IMR-90 (cell line): ENCODE results near the gene ASB13. TPM values are rescaled to one million over a fixed set of nuclear protein-coding genes. Genes with fewer than 3 reads are reported as not detected.

Experiments
- ATAC-seq: fragments of 200-7000 bp; cut with Tn5 transposase; 2 replicates; pipeline ENCODE4 v1.9.1; 2020; ENCODE audit warnings: low read depth, mild to moderate bottlenecking, moderate library complexity
- BruUV-seq: library from RNA; stranded (reverse); fragments of 400-500 nt; replicated peaks from 2 replicates; lab custom pipeline; 2021; lab: Mats Ljungman, UMichigan
- CTCF ChIA-PET: fragments of 300-600 bp; formaldehyde crosslinking; extraction: SDS; loops from one replicate; lab custom pipeline; 2021; ENCODE audit warnings: antibody characterized with exemption; lab: Yijun Ruan, JAX
- POLR2A ChIA-PET: fragments of 300-600 bp; sonication (Branson Sonifier 250); formaldehyde crosslinking; loops from one replicate; lab custom pipeline; 2022; ENCODE audit warnings: antibody characterized with exemption; ENCODE audit not compliant: unreplicated experiment; lab: Charles Lee
- DNase-seq: peaks from one replicate; pipeline ENCODE4 v3.0.0; 2013
- H2AFZ ChIP-seq: replicated peaks from 2 replicates; pipeline ENCODE3; 2013; ENCODE audit warnings: low read length, mild to moderate bottlenecking; ENCODE audit not compliant: poor library complexity
- H2AK5ac ChIP-seq: 2 replicates; pipeline ENCODE4 v1.6.1; 2013; ENCODE audit warnings: low read depth, low read length, inconsistent platforms
- H2AK9ac ChIP-seq: replicated peaks from 2 replicates; pipeline ENCODE3; 2013; ENCODE audit warnings: mild to moderate bottlenecking, low read depth, low read length, moderate library complexity; ENCODE audit not compliant: poor library complexity
- H2BK120ac ChIP-seq: 2 replicates; pipeline ENCODE4 v1.6.1; 2013; ENCODE audit warnings: low read depth, low read length, inconsistent platforms
- H2BK15ac ChIP-seq: 3 replicates; pipeline ENCODE4 v1.6.1; 2013; ENCODE audit warnings: low read depth, low read length, inconsistent platforms
- H2BK20ac ChIP-seq: 2 replicates; pipeline ENCODE4 v1.6.1; 2013; ENCODE audit warnings: low read depth, mild to moderate bottlenecking, inconsistent platforms, low read length, moderate library complexity
- H2BK5ac ChIP-seq: 2 replicates; pipeline ENCODE4 v1.6.1; 2013; ENCODE audit warnings: mild to moderate bottlenecking, low read depth, low read length, inconsistent platforms; ENCODE audit not compliant: poor library complexity, severe bottlenecking
- H3K14ac ChIP-seq: replicated peaks from 2 replicates; pipeline ENCODE4 v1.6.1; 2013; ENCODE audit warnings: low read depth, low read length, inconsistent platforms
- H3K18ac ChIP-seq: 2 replicates; pipeline ENCODE4 v1.6.1; 2013; ENCODE audit warnings: low read depth, low read length, control low read depth
- H3K23ac ChIP-seq: 2 replicates; pipeline ENCODE4 v1.6.1; 2013; ENCODE audit warnings: low read depth, low read length, inconsistent platforms
- H3K27ac ChIP-seq: 2 replicates; pipeline ENCODE4 v1.5.1; 2013; ENCODE audit warnings: mild to moderate bottlenecking, control low read depth, low read length; ENCODE audit not compliant: insufficient read depth
- H3K27me3 ChIP-seq: 2 replicates; pipeline ENCODE4 v1.6.1; 2013; ENCODE audit warnings: low read length; ENCODE audit not compliant: control insufficient read depth, insufficient read depth
- H3K36me3 ChIP-seq: 2 replicates; pipeline ENCODE4 v1.6.1; 2013; ENCODE audit warnings: low read length, mixed read lengths; ENCODE audit not compliant: control insufficient read depth, insufficient read depth
- H3K4ac ChIP-seq: 2 replicates; pipeline ENCODE4 v1.6.1; 2013; ENCODE audit warnings: low read depth, low read length, inconsistent platforms
- H3K4me1 ChIP-seq: 2 replicates; pipeline ENCODE4 v1.6.1; 2013; ENCODE audit warnings: low read length, mixed read lengths; ENCODE audit not compliant: control insufficient read depth, insufficient read depth
- H3K4me2 ChIP-seq: 2 replicates; pipeline ENCODE4 v1.6.1; 2013; ENCODE audit warnings: low read depth, mild to moderate bottlenecking, control low read depth, low read length, moderate library complexity
- H3K4me3 ChIP-seq: 2 replicates; pipeline ENCODE4 v1.5.1; 2013; ENCODE audit warnings: low read depth, mild to moderate bottlenecking, control low read depth, low read length, moderate library complexity; ENCODE audit not compliant: insufficient read depth
- H3K56ac ChIP-seq: 2 replicates; pipeline ENCODE4 v1.6.1; 2013; ENCODE audit warnings: low read length, inconsistent platforms; ENCODE audit not compliant: insufficient read depth; ENCODE audit errors: extremely low read depth
- H3K79me1 ChIP-seq, 2 experiments: 2 replicates each; pipeline ENCODE4 v1.6.1; 2013; ENCODE audit warnings: low read length in 2 of 2, inconsistent platforms in 1 of 2, low read depth in 1 of 2
- H3K9ac ChIP-seq: 2 replicates; pipeline ENCODE4 v1.6.1; 2013; ENCODE audit warnings: low read depth, low read length, control low read depth
- H3K9me1 ChIP-seq: 2 replicates; pipeline ENCODE4 v1.6.1; 2013; ENCODE audit warnings: low read length, inconsistent platforms; ENCODE audit not compliant: insufficient read depth
- H3K9me3 ChIP-seq: 2 replicates; pipeline ENCODE4 v1.6.1; 2013; ENCODE audit warnings: low read length; ENCODE audit not compliant: control insufficient read depth, insufficient read depth
- H4K20me1 ChIP-seq: 2 replicates; pipeline ENCODE4 v1.6.1; 2013; ENCODE audit warnings: low read length, inconsistent platforms; ENCODE audit not compliant: insufficient read depth
- H4K5ac ChIP-seq: 2 replicates; pipeline ENCODE4 v1.6.1; 2013; ENCODE audit warnings: mild to moderate bottlenecking, low read depth, low read length, control low read depth
- H4K8ac ChIP-seq, 2 experiments: 2 replicates each; pipeline ENCODE4 v1.6.1; 2013; ENCODE audit warnings: low read depth in 2 of 2, low read length in 2 of 2, control low read depth in 1 of 2, inconsistent platforms in 1 of 2
- H4K91ac ChIP-seq: 2 replicates; pipeline ENCODE4 v1.6.1; 2013; ENCODE audit warnings: low read depth, low read length, inconsistent platforms; ENCODE audit not compliant: insufficient read depth
- BHLHE40 ChIP-seq: fragments of 150-350 bp; IDR thresholded peaks from 2 replicates; pipeline ENCODE4 v1.6.1; 2016; ENCODE audit warnings: mild to moderate bottlenecking, low read depth, low read length
- CEBPB ChIP-seq: IDR thresholded peaks from 2 replicates; pipeline ENCODE4 v1.6.1; 2012; ENCODE audit warnings: low read depth, low read length, improper control_type of control experiment
- NFE2L2 ChIP-seq: fragments of 150-350 bp; IDR thresholded peaks from 2 replicates; pipeline ENCODE4 v1.6.1; 2016; ENCODE audit warnings: low read depth, mild to moderate bottlenecking, low read length
- POLR2A ChIP-seq: IDR thresholded peaks from 2 replicates; pipeline ENCODE4 v1.6.1; 2012; ENCODE audit warnings: mild to moderate bottlenecking, low read depth, low read length
- WGBS, 2 experiments: methylation state at CpG; one replicate each; pipeline versions ENCODE4 v1.1.5 to v1.1.7; 2013; ENCODE audit warnings: missing lambda C conversion rate in 2 of 2; ENCODE audit not compliant: insufficient read length in 1 of 2; ENCODE audit errors: extremely low coverage in 2 of 2; 5-methylcytosine and 5-hydroxymethylcytosine counted together
- dilution Hi-C: fragments of 300-500 bp; cut with HindIII; formaldehyde crosslinking; loops from one replicate; pipeline ENCODE4 v1.14.3; 2018; ENCODE audit warnings: low sequenced_read_pairs; ENCODE audit not compliant: unreplicated experiment
- in situ Hi-C: fragments of 300-500 bp; cut with MboI; formaldehyde crosslinking; loops from 3 replicates; pipeline ENCODE4 v1.14.3; 2019; ENCODE audit warnings: low sequenced_read_pairs, inconsistent platforms, mixed read lengths
- intact Hi-C: fragments of 100-400 bp; cut with micrococcal nuclease; formaldehyde crosslinking; loops from 2 replicates; pipeline ENCODE4 v1.10.0; 2022
- polyA plus RNA-seq, 3 experiments: library from polyadenylated mRNA; depleted of rRNA; stranded (reverse); fragments of >200 nt; gene quantifications; 2 replicates each; pipeline ENCODE4 v1.2.3, GENCODE V29; 2012; ENCODE audit warnings: low replicate concordance in 1 of 3
- total RNA-seq: library from RNA; depleted of rRNA; stranded (reverse); fragments of >200 nt; gene quantifications from 2 replicates; pipeline ENCODE4 v1.2.3, GENCODE V29; 2012
- TF ChIP-seq, protein P1 (sequence below): conservative IDR thresholded peaks from 2 replicates; pipeline ENCODE4 v1.5.1; 2012; ENCODE audit warnings: mild to moderate bottlenecking, low read depth, low read length, improper control_type of control experiment

The ASB13 gene
- total and polyA plus RNA-seq, 2 of the 4 experiments (the other 2 are of a cell fraction), result 4.6 to 6.3 TPM

DNA sequence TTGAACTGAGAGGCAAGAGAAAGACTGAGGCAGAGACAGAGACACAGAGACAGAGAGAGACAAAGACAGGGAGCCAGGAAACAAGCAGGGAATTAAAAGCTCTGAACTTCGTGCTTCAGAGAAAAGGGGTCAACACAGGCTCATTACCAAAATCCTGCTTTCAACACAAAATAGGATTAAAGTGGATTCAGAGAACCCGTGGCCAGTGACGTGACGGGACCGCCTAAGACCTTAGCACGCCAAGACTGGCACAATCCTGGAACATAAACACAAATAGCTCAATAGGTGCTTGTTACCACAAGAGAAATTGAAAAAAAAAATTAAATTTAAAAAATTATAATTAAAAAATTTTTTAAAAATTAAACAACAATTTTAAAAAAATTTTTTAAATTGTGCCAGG, 21.5 kb downstream of the ASB13 start:
- H3K79me1 ChIP-seq, result no peaks in the 10 kb centered on the region
- ChIA-PET POLR2A (no interaction called here), CTCF (interaction anchor here (0.6 to 2.5 kb wide), 2 partner anchors 15 to 619 kb away, joined by 3 to 7 read pairs; no protein-coding TSS in a partner anchor)
- no peaks in the 10 kb centered on the region for H4K20me1 ChIP-seq
- no peak overlapping the region for H3K4me2 ChIP-seq
- no peak overlapping the region for H3K4me3 ChIP-seq
- no peak overlapping the region for H2AK9ac ChIP-seq
- H2BK5ac ChIP-seq, result no peak overlapping the region
- no peak overlapping the region for H4K5ac ChIP-seq
- ATAC-seq (no peak), DNase-seq (no peak)
- dilution Hi-C loops, result no loop called here
- H3K4me1 ChIP-seq, result no peaks in the 10 kb centered on the region
- H2BK120ac ChIP-seq, result no peak overlapping the region
- TF ChIP-seq, protein P1, sequence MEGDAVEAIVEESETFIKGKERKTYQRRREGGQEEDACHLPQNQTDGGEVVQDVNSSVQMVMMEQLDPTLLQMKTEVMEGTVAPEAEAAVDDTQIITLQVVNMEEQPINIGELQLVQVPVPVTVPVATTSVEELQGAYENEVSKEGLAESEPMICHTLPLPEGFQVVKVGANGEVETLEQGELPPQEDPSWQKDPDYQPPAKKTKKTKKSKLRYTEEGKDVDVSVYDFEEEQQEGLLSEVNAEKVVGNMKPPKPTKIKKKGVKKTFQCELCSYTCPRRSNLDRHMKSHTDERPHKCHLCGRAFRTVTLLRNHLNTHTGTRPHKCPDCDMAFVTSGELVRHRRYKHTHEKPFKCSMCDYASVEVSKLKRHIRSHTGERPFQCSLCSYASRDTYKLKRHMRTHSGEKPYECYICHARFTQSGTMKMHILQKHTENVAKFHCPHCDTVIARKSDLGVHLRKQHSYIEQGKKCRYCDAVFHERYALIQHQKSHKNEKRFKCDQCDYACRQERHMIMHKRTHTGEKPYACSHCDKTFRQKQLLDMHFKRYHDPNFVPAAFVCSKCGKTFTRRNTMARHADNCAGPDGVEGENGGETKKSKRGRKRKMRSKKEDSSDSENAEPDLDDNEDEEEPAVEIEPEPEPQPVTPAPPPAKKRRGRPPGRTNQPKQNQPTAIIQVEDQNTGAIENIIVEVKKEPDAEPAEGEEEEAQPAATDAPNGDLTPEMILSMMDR, result no peak
- TF ChIP-seq CEBPB, result no peak
- TF ChIP-seq BHLHE40, result no peak
- TF ChIP-seq POLR2A, result no peak
- no peak for TF ChIP-seq NFE2L2
- H3K56ac ChIP-seq, result no peak overlapping the region
- no peak overlapping the region for H2BK20ac ChIP-seq
- no CpG with 5 or more reads among the region's 6 CpGs for WGBS, 2 experiments
- H2AFZ ChIP-seq, result no peak overlapping the region
- no peaks in the 10 kb centered on the region for H3K27me3 ChIP-seq
- no peak overlapping the region for H2AK5ac ChIP-seq
- H3K9me1 ChIP-seq, result no peaks in the 10 kb centered on the region
- H3K27ac ChIP-seq, result no peak overlapping the region
- in situ Hi-C loops, result no loop called here
- intact Hi-C loops, result no loop called here
- no peak overlapping the region for H3K9ac ChIP-seq
- H3K18ac ChIP-seq, result no peak overlapping the region
- H4K91ac ChIP-seq, result no peak overlapping the region
- no peak overlapping the region for H2BK15ac ChIP-seq
- no peak overlapping the region for H3K4ac ChIP-seq
- H3K36me3 ChIP-seq, result peaks cover 30% of the 10 kb centered on the region
- H3K23ac ChIP-seq, result no peak overlapping the region
- no TSS peak for BruUV-seq
- no peaks in the 10 kb centered on the region for H3K9me3 ChIP-seq
- H3K14ac ChIP-seq, result no peak overlapping the region
- H4K8ac ChIP-seq, result no peak overlapping the region
